HG03571 (cell line): ENCODE measurements around the gene POLD3.

ENCODE experiments used
- ATAC-seq: cut with Tn5 transposase; IDR thresholded peaks from one replicate; pipeline ENCODE4 v1.9.1; 2021; ENCODE audit not compliant: unreplicated experiment

POLD3 gene

DNA sequence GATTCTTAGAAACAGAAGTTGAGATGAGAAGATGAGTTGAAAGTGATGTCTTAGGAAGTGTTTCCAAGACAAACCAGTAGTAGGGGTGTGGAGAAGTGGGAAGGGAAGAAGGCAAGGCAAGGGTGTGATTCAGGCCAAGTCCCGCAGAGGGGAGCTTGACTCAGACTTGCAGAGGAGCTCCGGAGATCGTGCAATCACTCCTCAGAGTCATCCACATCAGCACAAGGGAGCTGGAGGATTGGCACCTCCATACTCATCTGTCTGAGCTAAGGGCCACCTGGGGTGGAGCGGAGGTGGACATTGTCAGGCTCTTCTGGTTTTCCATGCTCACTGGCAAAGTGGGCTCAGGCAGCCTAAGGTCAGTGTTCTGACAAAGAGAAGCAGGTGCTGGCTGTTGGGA lies 94.4 kb downstream of the POLD3 start:
- no peak for ATAC-seq

DNA sequence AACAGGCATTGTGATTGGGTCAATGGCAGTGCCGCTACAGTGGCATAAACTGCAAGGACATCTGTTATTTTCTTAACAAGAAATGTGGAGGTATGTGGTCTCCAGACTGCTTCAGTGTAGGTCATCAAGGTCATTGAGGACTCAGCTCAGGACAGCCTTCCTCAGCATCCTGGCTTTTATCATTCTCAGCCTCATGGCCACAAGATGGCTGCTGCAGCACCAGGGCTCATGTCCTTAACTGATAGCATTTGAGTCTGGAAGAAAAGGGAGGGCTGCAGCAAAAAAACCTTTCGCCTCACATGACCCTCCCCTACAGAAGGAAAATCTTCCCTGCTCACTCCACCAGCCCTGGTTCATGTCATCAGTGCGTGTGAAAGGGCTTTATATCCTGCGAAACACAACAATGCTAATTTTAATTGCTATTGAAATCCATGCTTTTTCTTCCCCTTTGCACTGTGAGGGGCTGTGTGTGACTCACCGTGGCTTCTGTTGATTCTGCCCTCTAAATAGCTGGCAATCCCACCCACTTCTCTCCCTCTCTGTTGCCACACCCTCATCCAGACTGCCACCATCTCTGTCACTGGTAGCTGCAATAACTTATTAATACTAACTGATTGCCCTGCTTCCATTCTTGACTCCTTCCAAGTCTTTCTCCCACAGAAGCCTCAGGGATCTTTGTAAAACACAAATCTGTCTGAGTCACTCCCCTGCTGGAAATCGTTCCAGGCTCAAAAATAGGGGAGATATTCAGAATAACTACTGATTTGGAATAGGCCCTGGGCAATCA lies 95.0 kb downstream of the POLD3 start:
- no peak for ATAC-seq

DNA sequence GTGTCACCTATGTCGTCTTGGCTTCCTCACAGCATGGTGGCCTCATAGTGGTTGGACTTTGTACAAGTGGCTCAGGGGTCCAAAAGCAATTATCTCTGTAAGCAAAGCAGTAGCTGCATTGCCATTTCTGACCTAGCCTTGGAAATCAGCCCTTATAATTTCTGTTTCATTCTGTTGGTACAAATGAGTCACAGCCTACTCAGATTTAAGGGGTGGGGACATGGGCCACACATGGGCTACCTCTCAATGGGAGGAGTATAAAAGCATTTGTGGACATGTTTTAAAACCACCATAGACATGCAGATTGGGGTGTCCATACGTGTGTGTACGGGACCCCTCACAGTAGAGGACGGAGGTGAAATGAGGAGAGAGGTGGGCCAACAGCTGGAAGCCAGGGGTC lies 97.3 kb downstream of the POLD3 start:
- ATAC-seq: no peak

DNA sequence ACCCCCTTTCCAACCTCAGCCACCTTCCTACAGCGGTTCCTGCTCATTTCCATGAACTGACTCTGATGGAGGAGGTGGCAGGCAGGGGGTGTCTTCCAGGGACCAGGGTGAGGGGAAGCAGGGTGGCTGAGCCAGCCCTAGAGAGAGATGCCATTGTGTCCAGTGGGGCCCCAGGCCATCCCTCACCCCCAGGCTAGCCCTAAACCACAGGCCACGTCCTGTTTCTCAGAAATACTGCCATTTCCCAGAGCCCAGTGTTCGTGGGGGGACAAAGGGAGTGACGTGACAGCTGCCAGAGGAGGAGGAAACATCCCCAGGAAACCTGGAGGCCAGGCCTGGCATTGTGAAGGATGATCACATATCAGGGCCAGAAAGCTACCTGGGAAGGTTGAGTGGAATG lies 99.4 kb downstream of the POLD3 start:
- ATAC-seq: no peak
